ENCODE results near the gene SYDE1. TPM values are rescaled to one million over a fixed set of nuclear protein-coding genes. Genes with fewer than 3 reads are reported as not detected.
A peak's percentile ranks its signal among the peaks of the same experiment; 100 is the strongest.

Gene SYDE1
- total RNA-seq, 2 experiments from 2014 or later, result 0.22 TPM; not detected in 1

- no peak for ATAC-seq (ENCODE audit: poor library complexity)
- H3K4me3 ChIP-seq (ENCODE audit: low read length), result no peak overlapping the region
- no peak overlapping the region for H3K27ac ChIP-seq (ENCODE audit: low read depth in 1 of 2, low read length in 2 of 2)
- DNase-seq, result no peak
- TF ChIP-seq, protein P1, sequence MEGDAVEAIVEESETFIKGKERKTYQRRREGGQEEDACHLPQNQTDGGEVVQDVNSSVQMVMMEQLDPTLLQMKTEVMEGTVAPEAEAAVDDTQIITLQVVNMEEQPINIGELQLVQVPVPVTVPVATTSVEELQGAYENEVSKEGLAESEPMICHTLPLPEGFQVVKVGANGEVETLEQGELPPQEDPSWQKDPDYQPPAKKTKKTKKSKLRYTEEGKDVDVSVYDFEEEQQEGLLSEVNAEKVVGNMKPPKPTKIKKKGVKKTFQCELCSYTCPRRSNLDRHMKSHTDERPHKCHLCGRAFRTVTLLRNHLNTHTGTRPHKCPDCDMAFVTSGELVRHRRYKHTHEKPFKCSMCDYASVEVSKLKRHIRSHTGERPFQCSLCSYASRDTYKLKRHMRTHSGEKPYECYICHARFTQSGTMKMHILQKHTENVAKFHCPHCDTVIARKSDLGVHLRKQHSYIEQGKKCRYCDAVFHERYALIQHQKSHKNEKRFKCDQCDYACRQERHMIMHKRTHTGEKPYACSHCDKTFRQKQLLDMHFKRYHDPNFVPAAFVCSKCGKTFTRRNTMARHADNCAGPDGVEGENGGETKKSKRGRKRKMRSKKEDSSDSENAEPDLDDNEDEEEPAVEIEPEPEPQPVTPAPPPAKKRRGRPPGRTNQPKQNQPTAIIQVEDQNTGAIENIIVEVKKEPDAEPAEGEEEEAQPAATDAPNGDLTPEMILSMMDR (IDR thresholded peaks at IDR 0.05), result no peak
- no peaks in the 10 kb centered on the region for H3K36me3 Mint-ChIP-seq (ENCODE audit: low read depth)
- CTCF ChIA-PET, result interaction anchor here (1.1 kb wide), 1 partner anchor 46 kb away, joined by 3 read pairs; no protein-coding TSS in a partner anchor
- H3K9me3 ChIP-seq (ENCODE audit: control insufficient read depth in 1 of 2, insufficient read depth in 1 of 2, low read length in 2 of 2), result no peaks in the 10 kb centered on the region
- H3K4me1 Mint-ChIP-seq (ENCODE audit: low read depth), result peaks cover 27% of the 10 kb centered on the region
- no peak overlapping the region for H3K27ac Mint-ChIP-seq
- H3K4me1 ChIP-seq (ENCODE audit: insufficient read depth, low read length), result peaks cover 4% of the 10 kb centered on the region
- POLR2A ChIA-PET, result interaction anchor here (1.3 kb wide), 1 partner anchor 22 kb away, joined by 3 read pairs; no protein-coding TSS in a partner anchor
- no peak overlapping the region for H3K4me3 Mint-ChIP-seq
- no peaks in the 10 kb centered on the region for H3K27me3 ChIP-seq (ENCODE audit: control insufficient read depth in 1 of 2, insufficient read depth in 2 of 2, low read length in 2 of 2)
- H3K9me3 Mint-ChIP-seq, result no peaks in the 10 kb centered on the region
- H3K27me3 Mint-ChIP-seq, result peaks cover 5% of the 10 kb centered on the region
- no peaks in the 10 kb centered on the region for H3K36me3 ChIP-seq (ENCODE audit: insufficient read depth, low read length)
- intact Hi-C loops (cut with DNase I, micrococcal nuclease), result no loop called here
Measured at GRCh38 chr19:15147090-15147489, 39.9 kb downstream of the SYDE1 start.

GRCh38 chr19:15149737-15150136 lies 42.5 kb downstream of the SYDE1 start:
- Histone ChIP-seq H3K27me3 (ENCODE audit: control insufficient read depth in 1 of 2, insufficient read depth in 2 of 2, low read length in 2 of 2) (peaks cover 0 to 3% of the 10 kb centered on the region in 2 experiments), H3K4me3 (ENCODE audit: low read length) (no peak overlapping the region), H3K9me3 (ENCODE audit: control insufficient read depth in 1 of 2, insufficient read depth in 1 of 2, low read length in 2 of 2) (no peaks in the 10 kb centered on the region), H3K4me1 (ENCODE audit: insufficient read depth, low read length) (peaks cover 4% of the 10 kb centered on the region), H3K27ac (ENCODE audit: low read depth in 1 of 2, low read length in 2 of 2) (no peak overlapping the region), H3K36me3 (ENCODE audit: insufficient read depth, low read length) (no peaks in the 10 kb centered on the region)
- Mint-ChIP-seq H3K4me3 (no peak overlapping the region), H3K9me3 (no peaks in the 10 kb centered on the region), H3K36me3 (ENCODE audit: low read depth) (no peaks in the 10 kb centered on the region), H3K27me3 (peaks cover 17% of the 10 kb centered on the region), H3K27ac (no peak overlapping the region), H3K4me1 (ENCODE audit: low read depth) (peaks cover 27% of the 10 kb centered on the region)
- no peak for DNase-seq
- ATAC-seq (ENCODE audit: poor library complexity), result no peak
- POLR2A ChIA-PET, result no interaction called here
- TF ChIP-seq, protein P1 (IDR thresholded peaks at IDR 0.05), result no peak
- CTCF ChIA-PET, result interaction anchor here (0.6 to 2.4 kb wide), 3 partner anchors 26 to 196 kb away, joined by 5 to 9 read pairs (median 6); no protein-coding TSS in a partner anchor
- intact Hi-C loops (cut with DNase I, micrococcal nuclease), result loop anchor here (1.0 to 2.0 kb wide), 3 partner anchors 19 to 57 kb away; no protein-coding TSS in a partner anchor

GRCh38 chr19:15154002-15154612 lies 46.9 kb downstream of the SYDE1 start:
- Mint-ChIP-seq H3K4me3 (no peak overlapping the region), H3K27me3 (peaks cover 17% of the 10 kb centered on the region)
- POLR2A ChIA-PET, result interaction anchor here (1.3 kb wide), 1 partner anchor 265 kb away, joined by 3 read pairs; the partner anchor contains the start of gene AKAP8L

More at GRCh38 chr19:15154002-15154612, 46.9 kb downstream of the SYDE1 start:
- no peaks in the 10 kb centered on the region for H3K9me3 Mint-ChIP-seq
- intact Hi-C loops (cut with DNase I, micrococcal nuclease), result no loop called here
- TF ChIP-seq, protein P1 (IDR thresholded peaks at IDR 0.05), result peak; percentile 47
- Histone ChIP-seq H3K36me3 (ENCODE audit: insufficient read depth, low read length) (no peaks in the 10 kb centered on the region), H3K27ac (ENCODE audit: low read depth in 1 of 2, low read length in 2 of 2) (no peak overlapping the region), H3K9me3 (ENCODE audit: control insufficient read depth in 1 of 2, insufficient read depth in 1 of 2, low read length in 2 of 2) (no peaks in the 10 kb centered on the region), H3K27me3 (ENCODE audit: control insufficient read depth in 1 of 2, insufficient read depth in 2 of 2, low read length in 2 of 2) (peaks cover 0 to 5% of the 10 kb centered on the region in 2 experiments), H3K4me3 (ENCODE audit: low read length) (no peak overlapping the region), H3K4me1 (ENCODE audit: insufficient read depth, low read length) (no peaks in the 10 kb centered on the region)
- DNase-seq (peak in 7 of 14 experiments; percentile 12 to 47 (median 33)), ATAC-seq (ENCODE audit: poor library complexity) (peak; percentile 52)
- CTCF ChIA-PET, result interaction anchor here (0.6 to 3.1 kb wide), 3 partner anchors 43 to 672 kb away, joined by 3 to 13 read pairs (median 3); no protein-coding TSS in a partner anchor
- H3K4me1 Mint-ChIP-seq (ENCODE audit: low read depth), result peaks cover 6% of the 10 kb centered on the region
- no peak overlapping the region for H3K27ac Mint-ChIP-seq
- no peaks in the 10 kb centered on the region for H3K36me3 Mint-ChIP-seq (ENCODE audit: low read depth)

Data from CD4-positive, alpha-beta T cell (primary cell).